OCI-LY3 (cell line): ENCODE measurements around the gene EIF5.

Experiments
- H2AFZ ChIP-seq: fragments of 200-600, 300-600 bp; shearing (Covaris generic); 2 replicates; pipeline ENCODE4 v1.6.0; 2014; ENCODE audit warnings: antibody characterized with exemption, low read depth, low read length
- H3K27ac ChIP-seq: fragments of 200-600, 300-600 bp; sonication (generic); 2 replicates; pipeline ENCODE4 v1.5.1; 2014; ENCODE audit warnings: mild to moderate bottlenecking, low read length, moderate library complexity, mixed read lengths
- H3K27me3 ChIP-seq: fragments of 200-600, 300-600 bp; sonication (generic); 2 replicates; pipeline ENCODE4 v1.6.1; 2014; ENCODE audit warnings: low read depth, low read length, mixed read lengths
- H3K36me3 ChIP-seq: fragments of 200-600, 300-600 bp; sonication (generic); replicated peaks from 2 replicates; pipeline ENCODE3; 2014; ENCODE audit warnings: low read depth, low read length, mixed read lengths
- H3K4me1 ChIP-seq: fragments of 300-600, 200-600 bp; sonication (generic); 2 replicates; pipeline ENCODE4 v1.6.1; 2014; ENCODE audit warnings: low read length, mixed read lengths
- H3K4me2 ChIP-seq: fragments of 200-600, 300-600 bp; sonication (generic); 2 replicates; pipeline ENCODE4 v1.6.1; 2014; ENCODE audit warnings: low read length, mixed read lengths
- H3K4me3 ChIP-seq: fragments of 300-600, 200-600 bp; sonication (generic); 2 replicates; pipeline ENCODE4 v1.5.1; 2014; ENCODE audit warnings: antibody characterized with exemption, mild to moderate bottlenecking, low read length, moderate library complexity
- H3K79me2 ChIP-seq: fragments of 300-600, 200-600 bp; shearing (Covaris generic); 2 replicates; pipeline ENCODE4 v1.6.1; 2014; ENCODE audit warnings: mild to moderate bottlenecking, low read length, mixed read lengths
- H3K9ac ChIP-seq: fragments of 300-600, 200-600 bp; shearing (Covaris generic); 2 replicates; pipeline ENCODE4 v1.6.0; 2014; ENCODE audit warnings: mild to moderate bottlenecking, low read length, moderate library complexity
- H3K9me3 ChIP-seq: fragments of 200-600, 300-600 bp; shearing (Covaris generic); 2 replicates; pipeline ENCODE4 v1.6.1; 2014; ENCODE audit warnings: low read length, mixed read lengths; ENCODE audit not compliant: insufficient read depth
- H4K20me1 ChIP-seq: fragments of 200-600, 300-600 bp; sonication (generic); 2 replicates; pipeline ENCODE4 v1.6.1; 2016; ENCODE audit warnings: low read length, mixed read lengths; ENCODE audit not compliant: insufficient read depth
- CTCF ChIP-seq: fragments of 200-600, 300-600 bp; sonication (generic); IDR thresholded peaks from 2 replicates; pipeline ENCODE4 v1.5.1; 2014; ENCODE audit warnings: antibody characterized with exemption, low read length, low read depth
- EZH2phosphoT487 ChIP-seq: fragments of 200-600 bp; shearing (Covaris generic); IDR thresholded peaks from 2 replicates; pipeline ENCODE4 v1.6.1; 2018; ENCODE audit warnings: antibody characterized with exemption, mixed run types, low read depth

EIF5 gene

GRCh38 chr14:103360548-103360947, 26.5 kb downstream of the EIF5 start:
- Histone ChIP-seq H3K9me3 (peaks cover 12% of the 10 kb centered on the region; the same call in 1 of the 2 replicates), H3K4me1 (no peaks in the 10 kb centered on the region), H3K27me3 (no peaks in the 10 kb centered on the region), H3K36me3 (no peaks in the 10 kb centered on the region), H3K4me3 (no peak overlapping the region), H4K20me1 (no peaks in the 10 kb centered on the region), H3K4me2 (no peak overlapping the region), H3K79me2 (no peaks in the 10 kb centered on the region), H3K27ac (no peak overlapping the region), H2AFZ (no peak overlapping the region), H3K9ac (no peak overlapping the region)
- TF ChIP-seq EZH2phosphoT487: no peak
- no peak for TF ChIP-seq CTCF

- Histone ChIP-seq H3K4me2 (no peak overlapping the region), H3K36me3 (no peaks in the 10 kb centered on the region), H3K4me1 (no peaks in the 10 kb centered on the region), H3K9ac (no peak overlapping the region), H3K27ac (no peak overlapping the region), H2AFZ (no peak overlapping the region), H4K20me1 (no peaks in the 10 kb centered on the region), H3K4me3 (no peak overlapping the region), H3K27me3 (no peaks in the 10 kb centered on the region), H3K9me3 (peaks cover 12% of the 10 kb centered on the region; the same call in 1 of the 2 replicates), H3K79me2 (no peaks in the 10 kb centered on the region)
- TF ChIP-seq CTCF (no peak), EZH2phosphoT487 (no peak)
Measured at GRCh38 chr14:103361867-103362266, 27.8 kb downstream of the EIF5 start.

GRCh38 chr14:103362780-103363179, 28.7 kb downstream of the EIF5 start:
- Histone ChIP-seq H3K4me2 (no peak overlapping the region), H3K4me3 (no peak overlapping the region), H3K36me3 (no peaks in the 10 kb centered on the region), H3K4me1 (no peaks in the 10 kb centered on the region), H3K27ac (no peak overlapping the region), H3K27me3 (no peaks in the 10 kb centered on the region), H2AFZ (no peak overlapping the region), H4K20me1 (no peaks in the 10 kb centered on the region), H3K79me2 (no peaks in the 10 kb centered on the region), H3K9me3 (peaks cover 12% of the 10 kb centered on the region; the same call in 1 of the 2 replicates), H3K9ac (no peak overlapping the region)
- TF ChIP-seq CTCF (no peak), EZH2phosphoT487 (no peak)

- TF ChIP-seq CTCF (no peak), EZH2phosphoT487 (no peak)
- Histone ChIP-seq H4K20me1 (no peaks in the 10 kb centered on the region), H3K9ac (no peak overlapping the region), H3K36me3 (no peaks in the 10 kb centered on the region), H3K27me3 (no peaks in the 10 kb centered on the region), H3K27ac (no peak overlapping the region), H3K4me3 (no peak overlapping the region), H3K4me2 (no peak overlapping the region), H3K9me3 (peaks cover 10% of the 10 kb centered on the region; the same call in 1 of the 2 replicates), H3K79me2 (no peaks in the 10 kb centered on the region), H2AFZ (no peak overlapping the region), H3K4me1 (no peaks in the 10 kb centered on the region)
Measured at GRCh38 chr14:103366741-103367140, 32.7 kb downstream of the EIF5 start.
